Fibroblast of lung (primary cell): Measurements from ENCODE around the gene B3GLCT. TPM values are rescaled to one million over a fixed set of nuclear protein-coding genes. Genes with fewer than 3 reads are reported as not detected.

Experiments
- DNase-seq, 2 donors: peaks; one replicate each; pipeline versions ENCODE4 v3.0.0 to v3.0.0-alpha.2; 2010; ENCODE audit warnings: low read depth in 2 of 2
- H2AFZ ChIP-seq: 2 replicates; pipeline ENCODE4 v1.5.1; 2012; ENCODE audit warnings: low read length, control low read depth, inconsistent platforms
- H3K27ac ChIP-seq: 2 replicates; pipeline ENCODE4 v1.5.1; 2011; ENCODE audit warnings: low read length, control low read depth; ENCODE audit not compliant: insufficient read depth
- H3K27me3 ChIP-seq: 2 replicates; pipeline ENCODE4 v1.5.1; 2011; ENCODE audit warnings: mild to moderate bottlenecking, low read length; ENCODE audit not compliant: control insufficient read depth, insufficient read depth
- H3K36me3 ChIP-seq: 2 replicates; pipeline ENCODE4 v1.5.1; 2011; ENCODE audit warnings: low read length; ENCODE audit not compliant: control insufficient read depth, insufficient read depth
- H3K4me1 ChIP-seq: 2 replicates; pipeline ENCODE4 v1.5.1; 2011; ENCODE audit warnings: low read length; ENCODE audit not compliant: control insufficient read depth, insufficient read depth; ENCODE audit errors: extremely low read depth
- H3K4me2 ChIP-seq: 2 replicates; pipeline ENCODE4 v1.5.1; 2011; ENCODE audit warnings: low read length, control low read depth; ENCODE audit not compliant: insufficient read depth; ENCODE audit errors: extremely low read depth
- H3K4me3 ChIP-seq, 4 experiments: fragments of 200-600 bp in 1 of 4; sonication (generic) in 1 of 4; replicated peaks in 1 of 4; 2 replicates each; pipeline ENCODE4 v1.5.1; 2011 to 2016; ENCODE audit warnings: low read length in 4 of 4, low read depth in 3 of 4, mild to moderate bottlenecking in 3 of 4, control low read depth in 2 of 4, inconsistent platforms in 1 of 4, mixed read lengths in 1 of 4; ENCODE audit not compliant: insufficient read depth in 1 of 4; ENCODE audit errors: control extremely low read depth in 1 of 4
- H3K79me2 ChIP-seq: 2 replicates; pipeline ENCODE4 v1.5.1; 2012; ENCODE audit warnings: mild to moderate bottlenecking, low read length, inconsistent platforms; ENCODE audit not compliant: control insufficient read depth, insufficient read depth
- H3K9ac ChIP-seq: 2 replicates; pipeline ENCODE4 v1.5.1; 2011; ENCODE audit warnings: mild to moderate bottlenecking, low read length, control low read depth; ENCODE audit not compliant: insufficient read depth
- H3K9me3 ChIP-seq: 2 replicates; pipeline ENCODE4 v1.5.1; 2012; ENCODE audit warnings: low read depth, low read length; ENCODE audit not compliant: control insufficient read depth, insufficient read depth
- H4K20me1 ChIP-seq: 2 replicates; pipeline ENCODE4 v1.5.1; 2011; ENCODE audit warnings: low read length; ENCODE audit not compliant: control insufficient read depth, insufficient read depth; ENCODE audit errors: extremely low read depth
- CTCF ChIP-seq, 2 donors: IDR thresholded peaks in 1 of 2; conservative IDR thresholded peaks in 1 of 2; 1 replicate in 1 of 2; 2 replicates in 1 of 2; pipeline ENCODE4 v1.5.1; 2011 to 2012; ENCODE audit warnings: low read length in 2 of 2, control low read depth in 1 of 2, inconsistent platforms in 1 of 2, low read depth in 1 of 2, mild to moderate bottlenecking in 1 of 2
- EZH2 ChIP-seq: IDR thresholded peaks from 2 replicates; pipeline ENCODE4 v1.5.1; 2012; ENCODE audit warnings: low read length, control low read depth, mild to moderate bottlenecking; ENCODE audit errors: missing control alignments
- polyA plus RNA-seq, 2 donors: library from polyadenylated mRNA; depleted of rRNA in 1 of 2; stranded (reverse) in 1 of 2; unstranded in 1 of 2; fragments of >200 nt; gene quantifications; 2 replicates each; pipeline ENCODE4 v1.2.1, GENCODE V29; 2011 to 2012; ENCODE audit warnings: missing spikeins in 1 of 2
- total RNA-seq: library from RNA; depleted of rRNA; stranded (reverse); fragments of >200 nt; gene quantifications from 2 replicates; pipeline ENCODE4 v1.2.1, GENCODE V29; 2014

B3GLCT gene
- total and polyA plus RNA-seq, 2 donors (not counting 1 experiment from before 2014, with no cell fraction given): 4.4 to 7.8 TPM

- no peak overlapping the region for H3K4me3 ChIP-seq
- H3K9ac ChIP-seq: no peak overlapping the region
- no peak overlapping the region for H3K27ac ChIP-seq
- TF ChIP-seq EZH2 (no peak), CTCF (conservative IDR thresholded peaks at IDR 0.05 in 1 of 2, IDR thresholded peaks at IDR 0.05 in 1 of 2; ENCODE audit: low read depth in 1 of 2, low read length in 2 of 2) (no peak)
- no peaks in the 10 kb centered on the region for H4K20me1 ChIP-seq
- H2AFZ ChIP-seq: no peak overlapping the region
- H3K9me3 ChIP-seq: no peaks in the 10 kb centered on the region
- no peaks in the 10 kb centered on the region for H3K36me3 ChIP-seq
- H3K4me2 ChIP-seq: no peak overlapping the region
- H3K79me2 ChIP-seq: no peaks in the 10 kb centered on the region
- no peaks in the 10 kb centered on the region for H3K27me3 ChIP-seq
- no peaks in the 10 kb centered on the region for H3K4me1 ChIP-seq
- peak in 1 of 2 donors; percentile 87 for DNase-seq
Observed at GRCh38 chr13:31276421-31276820, 76.6 kb downstream of the B3GLCT start.

GRCh38 chr13:31278869-31279268 is 79.1 kb downstream of the B3GLCT start:
- Histone ChIP-seq H3K9me3 (no peaks in the 10 kb centered on the region), H4K20me1 (no peaks in the 10 kb centered on the region)

GRCh38 chr13:31282741-31283455 is 83.1 kb downstream of the B3GLCT start:
- Histone ChIP-seq H3K27ac (no peak overlapping the region), H3K9ac (no peak overlapping the region), H2AFZ (no peak overlapping the region), H4K20me1 (no peaks in the 10 kb centered on the region), H3K4me2 (no peak overlapping the region), H3K36me3 (no peaks in the 10 kb centered on the region), H3K4me1 (no peaks in the 10 kb centered on the region), H3K79me2 (no peaks in the 10 kb centered on the region), H3K27me3 (no peaks in the 10 kb centered on the region), H3K4me3 (no peak overlapping the region), H3K9me3 (no peaks in the 10 kb centered on the region)
- TF ChIP-seq EZH2: no peak
- no peak for TF ChIP-seq CTCF (conservative IDR thresholded peaks at IDR 0.05 in 1 of 2, IDR thresholded peaks at IDR 0.05 in 1 of 2; ENCODE audit: low read depth in 1 of 2, low read length in 2 of 2)
- DNase-seq: no peak

More at GRCh38 chr13:31278869-31279268, 79.1 kb downstream of the B3GLCT start:
- Histone ChIP-seq H3K9ac (no peak overlapping the region), H3K27me3 (no peaks in the 10 kb centered on the region), H3K4me3 (no peak overlapping the region), H3K79me2 (no peaks in the 10 kb centered on the region), H3K4me2 (no peak overlapping the region), H3K36me3 (no peaks in the 10 kb centered on the region), H3K27ac (no peak overlapping the region), H2AFZ (no peak overlapping the region), H3K4me1 (no peaks in the 10 kb centered on the region)
- TF ChIP-seq EZH2 (no peak), CTCF (conservative IDR thresholded peaks at IDR 0.05 in 1 of 2, IDR thresholded peaks at IDR 0.05 in 1 of 2; ENCODE audit: low read depth in 1 of 2, low read length in 2 of 2) (no peak)
- DNase-seq: peak in 1 of 2 donors; percentile 70
